HUES64 (cell line): ENCODE data around the gene FBLN2.

Experiments
- H3K27ac ChIP-seq: 2 replicates; pipeline ENCODE4 v1.7.0; 2013; ENCODE audit warnings: low read depth, low read length, inconsistent platforms
- H3K27me3 ChIP-seq: 2 replicates; pipeline ENCODE4 v1.6.1; 2013; ENCODE audit warnings: mild to moderate bottlenecking, low read length; ENCODE audit not compliant: insufficient read depth
- H3K36me3 ChIP-seq: 2 replicates; pipeline ENCODE4 v1.6.1; 2013; ENCODE audit warnings: mild to moderate bottlenecking, low read length; ENCODE audit not compliant: insufficient read depth
- H3K4me1 ChIP-seq: 2 replicates; pipeline ENCODE4 v1.6.1; 2013; ENCODE audit warnings: mild to moderate bottlenecking, low read length, moderate library complexity; ENCODE audit not compliant: insufficient read depth
- H3K4me3 ChIP-seq: 2 replicates; pipeline ENCODE4 v1.5.1; 2013; ENCODE audit warnings: mild to moderate bottlenecking, low read length, moderate library complexity
- H3K9ac ChIP-seq: 2 replicates; pipeline ENCODE4 v1.6.1; 2013; ENCODE audit warnings: mild to moderate bottlenecking, low read depth, low read length
- H3K9me3 ChIP-seq: 2 replicates; pipeline ENCODE4 v1.6.1; 2013; ENCODE audit warnings: low read depth, low read length; ENCODE audit not compliant: insufficient read depth
- whole genome bisulfite sequencing: fragments of 150-250, 120-280 bp; methylation state at CpG from one replicate; pipeline ENCODE4 v1.1.7; 2013; ENCODE audit warnings: missing lambda C conversion rate; 5-methylcytosine and 5-hydroxymethylcytosine counted together

The FBLN2 gene

DNA sequence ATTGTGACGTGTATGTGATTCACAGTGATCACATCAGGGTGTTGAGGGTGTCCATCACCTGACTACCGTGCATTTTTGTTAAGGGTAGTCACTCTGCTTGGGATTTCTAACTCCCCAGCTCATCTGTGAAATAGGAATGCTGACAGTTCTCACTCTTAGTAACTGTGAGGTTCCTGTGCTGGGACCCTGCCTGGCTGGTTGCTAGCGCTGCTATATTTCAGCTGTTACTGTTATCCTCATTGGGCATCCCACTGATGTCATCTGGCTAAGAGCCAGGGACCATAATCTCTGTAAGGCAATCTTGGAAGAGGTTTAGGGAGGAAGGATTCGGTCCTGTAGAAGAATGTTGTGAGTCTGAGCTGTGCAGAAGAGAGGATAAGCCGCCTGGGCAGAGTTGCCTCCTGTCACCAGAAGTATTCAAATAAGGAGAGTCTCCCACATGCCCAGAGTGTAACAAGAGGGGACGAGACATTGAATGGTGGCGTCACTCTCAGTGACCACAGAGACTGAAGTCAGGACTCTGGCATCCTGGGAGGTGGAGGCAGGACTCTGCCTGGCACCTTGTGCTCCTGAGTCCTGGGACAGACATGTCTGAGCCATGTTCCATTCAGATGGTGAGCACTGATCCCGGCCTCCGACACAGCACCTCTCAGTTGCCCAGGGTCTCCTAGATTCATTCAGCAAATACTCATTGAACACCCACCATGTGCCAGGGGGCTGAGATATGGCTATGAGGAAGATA is 52.2 kb downstream of the FBLN2 start:
- Histone ChIP-seq H3K36me3 (no peaks in the 10 kb centered on the region), H3K27ac (no peak overlapping the region), H3K9ac (no peak overlapping the region), H3K4me1 (no peaks in the 10 kb centered on the region), H3K9me3 (no peaks in the 10 kb centered on the region), H3K4me3 (no peak overlapping the region), H3K27me3 (no peaks in the 10 kb centered on the region)
- 91% methylated on average over 9 of the region's 9 CpGs for WGBS

DNA sequence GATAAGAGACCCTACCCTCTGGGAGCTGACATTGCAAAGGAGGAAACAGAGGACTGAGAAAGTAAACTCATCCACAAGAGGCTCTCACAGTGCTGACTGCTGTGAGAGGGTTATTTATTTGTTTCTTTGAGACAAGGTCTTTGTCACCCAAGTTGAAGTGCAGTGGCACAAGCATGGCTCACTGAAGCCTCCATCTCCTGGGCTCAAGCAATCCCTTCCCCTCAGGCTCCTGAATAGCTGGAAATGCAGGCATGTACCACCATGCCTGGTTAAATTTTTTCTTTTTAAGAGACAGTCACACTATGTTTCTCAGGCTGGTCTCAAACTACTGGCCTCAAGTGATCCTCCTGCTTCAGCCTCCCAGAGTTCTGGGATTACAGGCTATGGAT is 52.8 kb downstream of the FBLN2 start:
- Histone ChIP-seq H3K27me3 (no peaks in the 10 kb centered on the region), H3K4me3 (no peak overlapping the region), H3K9me3 (no peaks in the 10 kb centered on the region), H3K4me1 (no peaks in the 10 kb centered on the region), H3K36me3 (no peaks in the 10 kb centered on the region), H3K9ac (no peak overlapping the region), H3K27ac (no peak overlapping the region)

DNA sequence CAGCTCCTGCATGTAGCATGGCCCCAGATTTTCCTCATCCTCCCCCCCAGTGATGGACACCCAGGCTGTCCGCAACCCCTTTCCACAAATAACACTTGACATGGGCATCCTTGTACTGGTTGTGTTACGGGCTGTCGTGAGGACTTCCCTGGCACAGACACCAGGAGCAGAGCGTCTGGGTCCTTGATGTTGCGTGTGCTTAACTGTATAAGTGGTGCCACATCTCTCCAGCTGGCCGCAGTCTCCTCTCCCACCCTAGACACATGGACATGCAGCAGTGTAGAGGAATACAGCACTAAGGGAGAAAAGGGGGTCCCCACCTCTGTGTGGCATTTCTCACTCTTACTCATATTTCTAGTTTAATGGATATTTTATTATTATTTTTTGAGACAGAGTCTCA is 56.6 kb downstream of the FBLN2 start:
- 96% methylated on average over 6 of the region's 6 CpGs for WGBS
- no peak overlapping the region for H3K4me3 ChIP-seq
- no peaks in the 10 kb centered on the region for H3K4me1 ChIP-seq
- no peaks in the 10 kb centered on the region for H3K9me3 ChIP-seq
- no peak overlapping the region for H3K27ac ChIP-seq
- no peak overlapping the region for H3K9ac ChIP-seq
- no peaks in the 10 kb centered on the region for H3K27me3 ChIP-seq
- no peaks in the 10 kb centered on the region; the same call in 1 of the 2 replicates for H3K36me3 ChIP-seq

DNA sequence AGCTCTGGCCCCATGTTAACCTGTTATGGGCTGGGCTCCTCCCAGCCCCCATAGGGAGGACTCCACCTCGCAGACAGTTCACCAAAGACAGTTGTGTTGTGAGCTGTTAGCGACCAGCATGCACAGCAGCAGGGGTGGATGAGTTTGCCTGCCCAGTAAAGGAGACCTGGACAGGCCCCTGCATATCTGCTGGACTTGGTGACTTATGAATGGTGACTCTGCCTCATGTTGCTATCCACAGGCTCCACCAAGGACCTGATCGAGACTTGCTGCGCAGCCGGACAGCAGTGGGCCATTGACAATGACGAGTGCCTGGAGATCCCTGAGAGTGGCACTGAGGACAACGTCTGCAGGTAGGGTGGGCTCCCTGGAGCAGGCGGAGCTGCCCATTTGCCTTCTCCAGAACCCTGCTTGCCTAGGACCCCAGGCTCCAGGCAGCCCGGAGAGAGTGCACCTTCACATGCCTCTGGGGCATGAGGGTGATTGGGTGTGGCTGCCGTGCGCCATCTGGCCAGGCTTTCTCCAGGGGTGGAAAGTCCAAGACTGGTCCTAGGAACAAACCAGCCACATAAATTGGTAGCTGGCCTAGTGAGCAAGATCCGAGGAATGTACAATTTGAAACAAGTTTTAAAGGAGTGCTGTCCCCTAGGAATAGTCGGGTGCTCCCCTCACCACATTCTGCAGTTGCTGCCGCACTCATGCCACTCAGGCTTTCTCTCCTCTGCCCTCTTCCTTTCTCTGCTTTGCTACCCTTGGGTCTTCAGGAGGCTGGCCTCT is 59.1 kb downstream of the FBLN2 start:
- Histone ChIP-seq H3K4me1 (no peaks in the 10 kb centered on the region), H3K27me3 (no peaks in the 10 kb centered on the region), H3K27ac (no peak overlapping the region), H3K4me3 (no peak overlapping the region), H3K36me3 (no peaks in the 10 kb centered on the region; the same call in 1 of the 2 replicates), H3K9me3 (no peaks in the 10 kb centered on the region), H3K9ac (no peak overlapping the region)
- 93% methylated on average over 14 of the region's 14 CpGs for WGBS

DNA sequence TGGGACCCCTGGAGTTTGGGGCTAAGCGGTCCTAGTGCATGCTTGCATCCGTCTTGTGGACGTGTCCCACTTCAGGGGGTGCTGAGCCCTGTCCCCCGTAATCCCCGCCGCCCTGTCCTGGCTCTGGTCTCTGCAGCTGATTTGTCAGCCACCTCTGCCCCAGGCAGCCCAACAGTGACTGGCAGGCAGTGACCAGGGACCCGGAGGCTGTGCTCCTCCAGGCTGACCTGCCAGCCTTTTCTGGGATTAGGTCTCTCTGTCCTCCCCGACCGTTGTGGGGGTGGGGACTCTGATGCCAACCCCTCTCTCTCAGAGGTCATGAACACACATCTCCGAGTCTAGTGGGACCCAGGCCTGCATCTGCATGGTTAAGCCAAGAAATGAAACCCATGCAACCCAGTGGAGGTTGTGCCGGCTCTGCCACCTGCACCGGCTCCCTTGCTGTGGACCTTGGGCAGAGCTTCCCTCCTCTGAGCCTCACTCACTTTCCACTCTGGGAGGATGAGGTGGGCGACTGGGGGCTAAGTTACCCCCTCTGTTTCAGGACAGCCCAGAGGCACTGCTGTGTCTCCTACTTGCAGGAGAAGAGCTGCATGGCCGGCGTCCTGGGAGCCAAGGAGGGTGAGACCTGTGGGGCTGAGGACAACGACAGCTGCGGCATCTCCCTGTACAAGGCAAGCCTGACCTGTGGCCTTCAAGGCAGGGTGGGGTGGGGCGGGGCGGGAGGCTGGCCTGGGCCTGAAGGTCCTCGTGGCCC is 60.2 kb downstream of the FBLN2 start:
- H3K4me3 ChIP-seq: no peak overlapping the region
- WGBS: 91% methylated on average over 20 of the region's 20 CpGs
- no peak overlapping the region for H3K27ac ChIP-seq
- no peak overlapping the region for H3K9ac ChIP-seq
- H3K4me1 ChIP-seq: no peaks in the 10 kb centered on the region
- no peaks in the 10 kb centered on the region; the same call in 1 of the 2 replicates for H3K36me3 ChIP-seq
- no peaks in the 10 kb centered on the region for H3K27me3 ChIP-seq
- no peaks in the 10 kb centered on the region for H3K9me3 ChIP-seq

DNA sequence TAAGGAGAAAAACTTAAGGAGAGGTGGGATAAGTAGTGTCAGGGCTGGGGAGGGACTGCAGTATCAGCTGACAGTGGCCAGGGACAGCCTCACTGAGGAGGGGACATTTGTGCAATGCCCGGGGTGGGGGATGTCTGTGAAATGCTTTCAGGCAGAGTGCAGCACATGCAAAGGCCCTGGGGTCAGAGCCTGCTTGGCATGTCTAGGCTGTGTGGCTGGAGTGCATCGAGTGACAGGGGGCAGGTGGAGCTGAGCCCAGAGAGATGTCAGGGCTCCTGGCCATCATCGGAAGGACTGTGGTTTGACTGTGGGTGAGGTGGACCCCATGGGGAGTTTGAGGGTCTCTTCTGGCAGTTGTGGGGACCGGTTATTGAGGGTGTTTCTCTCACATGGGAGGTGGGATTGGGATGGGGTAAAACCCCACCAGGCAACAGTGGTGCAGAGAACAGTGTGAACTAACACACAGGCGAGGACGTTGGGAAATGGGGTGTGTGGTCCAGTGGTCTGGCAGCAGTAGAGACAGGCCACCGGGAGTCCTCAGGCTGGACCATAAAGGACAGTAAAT is 61.2 kb downstream of the FBLN2 start:
- WGBS: 94% methylated on average over 7 of the region's 7 CpGs
- no peak overlapping the region for H3K9ac ChIP-seq
- no peaks in the 10 kb centered on the region for H3K9me3 ChIP-seq
- no peak overlapping the region for H3K4me3 ChIP-seq
- no peaks in the 10 kb centered on the region; the same call in 1 of the 2 replicates for H3K36me3 ChIP-seq
- no peaks in the 10 kb centered on the region for H3K4me1 ChIP-seq
- H3K27ac ChIP-seq: no peak overlapping the region
- H3K27me3 ChIP-seq: no peaks in the 10 kb centered on the region

DNA sequence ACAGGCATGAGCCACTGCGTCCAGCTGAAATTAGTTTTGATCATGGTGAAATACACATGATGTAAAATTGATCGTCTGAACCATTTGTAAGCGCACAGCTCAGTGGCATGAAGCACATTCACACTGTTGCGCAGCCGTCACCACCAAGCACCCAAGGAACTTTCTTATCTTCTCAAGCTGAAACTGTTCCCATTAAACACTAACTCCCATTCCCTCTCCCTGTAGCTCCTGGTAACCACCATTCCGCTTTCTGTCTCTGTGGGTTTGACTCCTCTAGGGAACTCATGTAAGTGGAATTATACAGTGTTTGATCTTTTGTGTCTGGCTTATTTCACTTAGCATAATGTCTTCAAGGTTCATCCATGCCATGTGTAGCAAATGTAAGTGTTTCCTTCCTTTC is 62.3 kb downstream of the FBLN2 start:
- H3K27me3 ChIP-seq: no peaks in the 10 kb centered on the region
- WGBS: 92% methylated on average over 6 of the region's 6 CpGs
- no peaks in the 10 kb centered on the region for H3K9me3 ChIP-seq

DNA sequence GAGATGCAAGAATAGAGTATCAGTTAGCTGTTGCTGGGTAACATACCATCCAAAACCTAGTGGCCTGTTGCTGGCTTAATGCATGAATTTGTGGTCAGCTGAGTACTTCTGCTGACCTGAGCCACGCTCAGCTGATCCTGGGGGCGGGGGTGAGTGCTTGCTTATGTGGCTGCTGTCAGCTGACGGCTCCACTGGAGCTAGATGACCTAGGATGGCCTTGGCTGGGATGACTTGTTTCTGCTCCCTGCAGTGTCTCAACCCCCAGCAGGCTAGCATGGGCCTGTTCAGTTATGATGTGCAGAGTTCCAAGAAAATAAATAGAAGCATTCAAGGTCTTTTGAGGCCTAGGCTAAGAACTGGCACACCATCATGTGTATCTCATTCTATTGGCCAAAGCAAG is 63.9 kb downstream of the FBLN2 start:
- Histone ChIP-seq H3K9me3 (no peaks in the 10 kb centered on the region), H3K4me3 (no peak overlapping the region), H3K4me1 (no peaks in the 10 kb centered on the region), H3K27me3 (no peaks in the 10 kb centered on the region), H3K36me3 (no peaks in the 10 kb centered on the region; the same call in 1 of the 2 replicates), H3K27ac (no peak overlapping the region), H3K9ac (no peak overlapping the region)
- WGBS: 88% methylated on average over 3 of the region's 3 CpGs

More for the DNA sequence above, 62.3 kb downstream of the FBLN2 start:
- Histone ChIP-seq H3K27ac (no peak overlapping the region), H3K36me3 (no peaks in the 10 kb centered on the region; the same call in 1 of the 2 replicates), H3K9ac (no peak overlapping the region), H3K4me3 (no peak overlapping the region), H3K4me1 (no peaks in the 10 kb centered on the region)

DNA sequence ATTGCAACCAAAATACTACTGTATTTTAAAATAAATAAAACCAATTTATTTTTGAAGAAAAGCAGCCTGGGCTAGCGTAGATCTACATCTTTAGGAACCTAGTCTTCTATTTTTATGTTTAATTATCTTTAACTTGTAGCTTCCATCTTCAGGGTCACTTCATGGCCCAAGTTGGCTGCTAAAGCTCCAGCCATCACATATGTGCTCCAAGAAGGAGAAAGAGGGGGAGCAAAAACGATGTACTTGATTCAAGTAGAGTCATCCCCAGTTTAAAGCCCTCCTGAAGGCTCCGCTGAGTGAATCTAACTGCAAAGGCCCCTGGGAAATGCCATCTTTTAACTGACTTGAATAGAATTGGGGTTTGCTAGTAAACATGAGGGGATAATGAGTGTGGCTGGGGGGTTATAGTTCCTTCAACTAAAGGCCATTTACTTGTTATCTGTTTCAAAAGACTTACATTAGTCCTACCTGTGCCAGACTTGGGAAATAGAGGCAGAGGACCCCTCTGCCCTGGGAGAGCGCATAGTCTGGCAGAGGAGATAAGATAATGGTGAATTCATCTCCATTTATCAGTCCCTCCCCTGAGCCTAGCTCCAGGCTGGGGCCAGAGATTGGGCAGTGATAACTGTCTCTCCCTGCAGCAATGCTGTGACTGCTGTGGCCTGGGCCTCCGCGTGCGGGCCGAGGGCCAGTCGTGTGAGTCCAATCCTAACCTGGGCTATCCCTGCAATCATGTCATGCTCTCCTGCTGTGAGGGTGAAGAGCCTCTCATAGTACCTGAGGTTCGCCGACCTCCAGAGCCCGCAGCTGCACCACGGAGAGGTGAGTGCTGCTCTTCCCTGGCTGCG is 64.6 kb downstream of the FBLN2 start:
- H3K4me1 ChIP-seq: no peaks in the 10 kb centered on the region
- no peak overlapping the region for H3K9ac ChIP-seq
- no peaks in the 10 kb centered on the region for H3K9me3 ChIP-seq
- WGBS: 94% methylated on average over 13 of the region's 14 CpGs
- no peaks in the 10 kb centered on the region; the same call in 1 of the 2 replicates for H3K36me3 ChIP-seq
- no peaks in the 10 kb centered on the region for H3K27me3 ChIP-seq
- H3K4me3 ChIP-seq: no peak overlapping the region
- no peak overlapping the region for H3K27ac ChIP-seq

DNA sequence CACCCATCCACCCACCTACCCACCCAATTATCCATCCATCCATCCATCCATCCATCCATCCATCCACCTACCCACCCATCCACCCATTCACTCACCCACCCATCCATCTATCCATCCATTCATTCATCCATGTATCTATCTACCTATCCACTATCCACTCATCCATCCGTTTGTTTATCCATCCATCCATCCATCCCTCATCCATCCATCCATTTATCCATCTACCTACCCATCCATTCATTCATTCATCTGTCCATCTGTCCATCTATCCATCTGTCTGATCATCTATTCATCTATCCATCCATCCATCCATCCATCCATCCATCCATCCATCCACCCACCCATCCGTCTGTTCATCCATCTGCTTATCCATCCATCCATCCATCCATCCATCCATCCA is 65.7 kb downstream of the FBLN2 start:
- no peaks in the 10 kb centered on the region for H3K4me1 ChIP-seq
- 92% methylated on average over 2 of the region's 2 CpGs for WGBS

More for the DNA sequence above, 65.7 kb downstream of the FBLN2 start:
- no peaks in the 10 kb centered on the region; the same call in 1 of the 2 replicates for H3K36me3 ChIP-seq
- H3K27me3 ChIP-seq: no peaks in the 10 kb centered on the region
- H3K27ac ChIP-seq: no peak overlapping the region
- no peak overlapping the region for H3K4me3 ChIP-seq
- H3K9me3 ChIP-seq: no peaks in the 10 kb centered on the region
- no peak overlapping the region for H3K9ac ChIP-seq
